HG03457 (cell line): ENCODE results near the gene POFUT2.

ENCODE experiments used
- ATAC-seq: cut with Tn5 transposase; IDR thresholded peaks from one replicate; pipeline ENCODE4 v1.9.1; 2021; ENCODE audit warnings: moderate number of reproducible peaks; ENCODE audit not compliant: unreplicated experiment

Gene POFUT2

GRCh38 chr21:45283611-45284455 lies 3.9 kb downstream of the POFUT2 start:
- no peak for ATAC-seq

GRCh38 chr21:45283035-45283610 lies 4.6 kb downstream of the POFUT2 start:
- no peak for ATAC-seq

- ATAC-seq = no peak
Measured at GRCh38 chr21:45282283-45283034, 5.2 kb downstream of the POFUT2 start.

GRCh38 chr21:45281411-45282282 lies 6.0 kb downstream of the POFUT2 start:
- no peak for ATAC-seq

- no peak for ATAC-seq
Measured at GRCh38 chr21:45280969-45281368, 6.7 kb downstream of the POFUT2 start.

DNA sequence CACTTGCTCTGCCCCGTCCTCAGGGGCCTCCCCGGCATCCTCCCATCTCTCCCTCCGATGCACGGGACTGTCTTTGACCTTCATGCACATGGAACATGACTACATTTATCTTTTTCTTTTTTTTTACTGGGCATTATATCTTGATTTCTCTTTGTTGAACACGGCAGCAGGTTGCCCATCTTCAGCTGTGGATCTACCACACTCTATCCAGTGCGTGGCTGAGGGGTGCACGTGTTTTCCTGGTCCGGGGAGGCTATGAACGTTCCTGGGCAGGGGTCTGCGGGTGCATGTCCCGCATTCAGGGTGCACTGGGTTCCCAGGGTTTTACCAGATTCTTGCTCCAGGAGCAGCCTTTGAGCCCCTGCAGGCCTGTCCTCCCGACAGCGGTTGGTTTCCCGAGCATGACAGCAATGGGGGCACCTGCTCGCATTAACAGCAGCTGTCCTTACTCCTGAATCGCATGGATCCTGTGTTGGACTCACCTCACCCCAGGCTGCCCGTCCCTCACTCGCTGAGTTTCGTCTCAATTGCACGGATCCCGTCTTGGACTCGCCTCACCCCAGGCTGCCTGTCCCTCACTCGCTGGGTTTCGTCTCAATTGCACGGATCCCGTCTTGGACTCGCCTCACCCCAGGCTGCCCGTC lies 7.4 kb downstream of the POFUT2 start:
- no peak for ATAC-seq

DNA sequence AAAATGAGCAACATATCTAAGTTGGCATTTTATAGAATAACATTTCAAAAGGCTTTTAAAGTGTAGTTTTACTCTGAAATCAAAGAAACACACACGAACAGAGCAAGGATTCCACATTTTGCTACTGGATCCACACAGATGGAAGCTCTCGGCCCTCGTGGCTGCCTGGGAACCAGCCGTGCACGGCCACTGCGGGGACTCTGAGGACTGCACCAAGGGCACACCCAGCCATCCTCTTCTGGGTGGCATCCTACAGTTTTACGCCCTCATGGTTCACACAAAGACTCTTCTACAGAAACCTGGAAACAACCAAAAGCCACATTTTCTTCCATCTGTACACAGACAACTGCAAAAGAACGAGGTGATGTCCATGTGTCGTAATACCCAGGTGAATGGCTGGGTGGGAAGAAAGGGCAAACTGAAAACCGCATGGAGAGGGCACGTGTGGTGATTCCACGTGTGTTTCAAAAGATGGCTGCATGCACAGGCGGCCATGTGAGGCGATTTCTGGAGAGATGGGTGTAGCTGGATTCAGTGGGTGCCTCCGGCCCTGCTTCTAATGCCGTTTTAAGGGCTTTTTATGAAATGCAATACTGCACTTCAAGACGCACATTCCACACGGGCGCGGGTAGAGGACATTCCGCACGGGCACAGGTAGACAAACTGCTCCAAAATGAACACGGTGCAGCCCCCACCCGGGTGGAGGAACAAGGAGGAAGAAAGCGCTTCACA lies 8.1 kb downstream of the POFUT2 start:
- ATAC-seq = no peak

GRCh38 chr21:45278156-45278911 lies 9.4 kb downstream of the POFUT2 start:
- ATAC-seq = no peak

DNA sequence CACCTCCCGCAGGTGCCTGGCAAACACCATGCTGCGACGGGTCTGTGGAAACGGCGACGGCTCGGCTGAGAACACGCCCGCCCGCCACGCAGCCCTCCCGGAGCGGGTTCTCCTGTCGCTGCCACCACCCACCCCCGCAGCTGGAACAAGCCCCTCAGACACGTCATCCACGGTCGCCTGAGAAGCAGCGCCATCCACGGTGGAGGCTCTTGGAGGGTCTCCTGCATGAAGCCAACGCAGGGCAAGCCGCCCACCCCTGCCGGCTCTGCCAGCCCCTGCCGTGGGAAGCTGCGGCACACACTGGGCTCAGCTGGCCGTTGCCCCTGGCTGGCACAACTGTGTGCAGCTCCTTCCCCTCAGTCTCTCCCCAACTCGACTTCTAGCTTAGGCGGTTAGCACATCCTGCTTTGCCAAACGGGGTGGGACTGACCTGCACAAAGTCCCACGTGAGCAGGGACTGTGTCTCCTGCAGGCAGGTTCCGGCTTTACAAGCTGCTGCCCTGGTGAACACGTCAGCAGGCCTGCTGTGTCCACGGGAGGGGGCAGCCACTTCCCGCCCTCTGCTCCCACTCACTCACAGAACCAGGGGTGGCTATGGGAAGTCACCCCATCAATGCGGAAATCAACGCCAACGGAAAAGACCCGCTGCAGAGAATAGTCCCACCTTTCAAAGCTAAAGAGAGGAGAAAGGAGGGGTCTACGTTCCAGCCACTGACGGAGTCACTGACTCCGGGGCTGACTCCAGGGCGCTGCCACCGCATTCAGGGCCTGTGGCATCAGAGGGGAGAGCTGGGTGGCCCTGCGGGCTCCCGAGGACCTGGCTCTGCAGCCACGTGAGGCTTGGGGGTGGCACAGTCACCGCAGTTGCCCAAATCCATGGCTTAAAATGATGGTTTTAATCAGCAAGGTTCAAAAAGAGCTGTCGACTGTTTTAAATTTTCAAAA lies 10.3 kb downstream of the POFUT2 start:
- no peak for ATAC-seq

DNA sequence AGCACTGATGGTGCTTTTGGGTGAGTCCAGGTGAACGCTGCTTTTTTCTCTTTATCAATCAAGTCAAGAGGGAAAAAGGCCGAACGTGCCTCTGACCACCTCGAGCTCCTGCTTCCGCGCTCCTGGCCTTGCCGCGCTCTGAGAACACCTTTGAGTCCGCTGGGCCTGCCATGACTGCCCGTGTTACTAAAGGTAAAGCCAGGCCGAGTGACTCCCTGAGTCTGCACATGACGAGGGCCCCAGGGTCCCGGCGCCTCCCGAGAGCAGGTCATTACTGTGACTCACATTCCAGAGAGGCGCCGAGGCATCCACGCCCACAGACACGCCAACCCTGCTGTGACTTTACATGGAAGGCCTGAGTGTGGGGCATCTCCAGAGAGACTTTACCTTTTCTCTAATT lies 11.1 kb downstream of the POFUT2 start:
- ATAC-seq = no peak

DNA sequence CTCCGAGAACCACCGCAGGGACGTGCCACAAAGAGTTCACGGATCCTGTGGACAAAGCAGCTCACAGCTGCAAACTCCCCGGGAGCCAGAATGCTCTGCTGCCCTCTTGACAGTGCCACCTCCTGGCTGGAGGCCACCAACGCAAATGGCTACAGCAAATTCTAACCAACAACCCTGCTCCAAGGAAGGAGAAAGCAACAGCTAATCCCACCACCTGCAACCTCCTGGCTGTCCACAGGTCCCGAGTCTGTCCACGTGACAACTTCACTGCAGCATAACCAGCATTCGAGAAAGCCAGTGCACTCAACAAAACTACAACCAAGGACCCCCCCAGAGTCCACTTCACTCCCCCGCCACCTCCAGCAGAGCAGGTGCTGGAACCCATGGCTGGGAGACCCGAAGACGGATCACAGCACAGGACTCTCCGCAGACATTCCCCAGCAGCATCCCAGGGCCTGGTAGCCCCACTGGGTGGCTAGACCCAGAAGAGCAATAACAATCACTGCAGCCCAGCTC lies 17.3 kb downstream of the POFUT2 start:
- ATAC-seq = no peak

GRCh38 chr21:45269861-45270260 lies 17.8 kb downstream of the POFUT2 start:
- ATAC-seq = no peak

DNA sequence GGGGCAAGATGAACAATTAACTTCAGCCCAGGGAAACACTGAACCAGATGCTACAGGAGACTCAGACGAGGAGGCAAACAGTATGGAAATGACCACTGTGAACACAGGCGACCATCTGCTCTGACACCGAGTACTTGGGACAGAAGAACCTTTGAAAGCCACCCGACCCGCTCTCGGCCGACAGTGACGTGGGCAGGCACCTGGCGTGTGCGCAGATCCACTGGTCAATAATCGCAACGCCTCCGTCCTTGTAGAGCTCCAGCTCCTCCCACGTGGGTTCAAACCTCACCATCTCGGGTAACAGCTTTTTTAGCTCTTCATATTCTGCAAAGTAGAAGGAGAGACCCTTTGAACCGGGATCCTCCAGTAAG lies 20.3 kb downstream of the POFUT2 start:
- no peak for ATAC-seq

GRCh38 chr21:45266518-45267389 lies 20.9 kb downstream of the POFUT2 start:
- no peak for ATAC-seq

GRCh38 chr21:45265721-45266517 lies 21.8 kb downstream of the POFUT2 start:
- no peak for ATAC-seq

DNA sequence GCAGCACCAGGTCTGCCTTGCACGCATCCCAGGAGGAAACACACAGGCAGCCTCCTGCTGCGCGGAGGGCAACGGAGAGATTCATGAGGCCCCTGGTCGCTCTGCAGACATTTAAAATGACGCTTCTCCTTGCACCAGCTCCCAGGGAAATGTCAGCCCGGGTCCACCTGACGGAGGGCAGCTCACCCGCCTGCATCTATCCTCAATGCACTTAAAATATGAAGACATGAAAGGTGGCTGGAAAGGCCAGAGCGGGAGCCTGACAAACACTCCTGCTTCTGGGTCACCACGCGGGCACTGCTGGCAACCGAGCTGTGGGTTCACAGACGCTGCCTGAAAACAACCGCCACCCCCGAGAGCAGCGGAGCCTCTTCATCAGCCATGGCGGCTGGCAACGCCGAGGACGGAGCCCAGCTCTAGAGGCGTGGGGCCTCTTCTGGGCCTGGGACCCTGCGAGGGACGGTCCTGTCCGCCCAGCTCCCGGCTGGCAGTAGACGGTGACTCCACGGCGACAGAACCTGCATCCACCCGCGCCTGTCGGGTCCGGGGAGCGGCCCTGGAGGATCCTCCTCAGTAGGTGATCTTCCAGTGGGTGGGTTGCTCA lies 22.7 kb downstream of the POFUT2 start:
- no peak for ATAC-seq
